Ovary (tissue), 3 donors: ENCODE measurements around the gene TGFBR2.

Source experiments
- CTCF ChIP-seq, 3 donors: fragments of 450-650 bp in 2 of 3; fragments of 200-600 bp in 1 of 3; IDR thresholded peaks; one replicate each; pipeline versions ENCODE4 v1.5.1 to v1.8.0; 2016 to 2022; ENCODE audit warnings: antibody characterized with exemption in 3 of 3, mild to moderate bottlenecking in 1 of 3
- POLR2A ChIP-seq: fragments of 450-650 bp; IDR thresholded peaks from one replicate; pipeline ENCODE4 v1.6.1; 2017; ENCODE audit warnings: antibody characterized with exemption, mild to moderate bottlenecking, moderate library complexity
- donor health status: DM: no; HTN: no; CAD: no.

GRCh38 chr3:30646961-30647752 is 40.8 kb downstream of the TGFBR2 start:
- no peak for TF ChIP-seq CTCF (IDR thresholded peaks at IDR 0.05)
- TF ChIP-seq POLR2A: no peak
